Fibroblast of lung (primary cell): ENCODE measurements around the gene FASTK.

Experiments used
- EZH2 ChIP-seq: IDR thresholded peaks from 2 replicates; pipeline ENCODE4 v1.5.1; 2012; ENCODE audit warnings: low read length, control low read depth, mild to moderate bottlenecking; ENCODE audit errors: missing control alignments
- TF ChIP-seq, protein P1 (sequence below), 2 donors: IDR thresholded peaks in 1 of 2; conservative IDR thresholded peaks in 1 of 2; 1 replicate in 1 of 2; 2 replicates in 1 of 2; pipeline ENCODE4 v1.5.1; 2011 to 2012; ENCODE audit warnings: low read length in 2 of 2, control low read depth in 1 of 2, inconsistent platforms in 1 of 2, low read depth in 1 of 2, mild to moderate bottlenecking in 1 of 2

DNA sequence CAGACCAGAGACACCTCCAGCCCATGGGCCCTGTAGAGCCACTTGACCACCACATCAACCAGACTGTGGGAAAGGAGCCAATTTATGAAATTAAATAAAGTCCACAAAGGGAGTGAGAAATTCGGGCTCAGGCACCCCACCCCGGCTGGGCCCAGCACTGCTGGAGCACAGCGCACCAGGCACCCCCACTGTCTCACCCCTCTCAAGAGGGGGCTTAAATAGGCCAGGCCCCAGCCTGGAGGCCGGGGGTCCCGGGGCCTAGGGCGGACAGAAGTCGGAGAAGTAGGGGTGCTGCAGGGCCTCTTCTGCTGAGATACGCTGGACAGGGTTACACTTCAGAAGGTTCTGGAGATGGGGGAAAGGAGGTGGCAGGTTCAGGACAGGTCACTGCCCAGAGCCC is 26.9 kb downstream of the FASTK start:
- TF ChIP-seq, protein P1, sequence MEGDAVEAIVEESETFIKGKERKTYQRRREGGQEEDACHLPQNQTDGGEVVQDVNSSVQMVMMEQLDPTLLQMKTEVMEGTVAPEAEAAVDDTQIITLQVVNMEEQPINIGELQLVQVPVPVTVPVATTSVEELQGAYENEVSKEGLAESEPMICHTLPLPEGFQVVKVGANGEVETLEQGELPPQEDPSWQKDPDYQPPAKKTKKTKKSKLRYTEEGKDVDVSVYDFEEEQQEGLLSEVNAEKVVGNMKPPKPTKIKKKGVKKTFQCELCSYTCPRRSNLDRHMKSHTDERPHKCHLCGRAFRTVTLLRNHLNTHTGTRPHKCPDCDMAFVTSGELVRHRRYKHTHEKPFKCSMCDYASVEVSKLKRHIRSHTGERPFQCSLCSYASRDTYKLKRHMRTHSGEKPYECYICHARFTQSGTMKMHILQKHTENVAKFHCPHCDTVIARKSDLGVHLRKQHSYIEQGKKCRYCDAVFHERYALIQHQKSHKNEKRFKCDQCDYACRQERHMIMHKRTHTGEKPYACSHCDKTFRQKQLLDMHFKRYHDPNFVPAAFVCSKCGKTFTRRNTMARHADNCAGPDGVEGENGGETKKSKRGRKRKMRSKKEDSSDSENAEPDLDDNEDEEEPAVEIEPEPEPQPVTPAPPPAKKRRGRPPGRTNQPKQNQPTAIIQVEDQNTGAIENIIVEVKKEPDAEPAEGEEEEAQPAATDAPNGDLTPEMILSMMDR (conservative IDR thresholded peaks at IDR 0.05 in 1 of 2, IDR thresholded peaks at IDR 0.05 in 1 of 2; ENCODE audit: low read depth in 1 of 2, low read length in 2 of 2) = no peak
- no peak for TF ChIP-seq EZH2
